Measurements from ENCODE around the gene MYO5C. TPM values are rescaled to one million over a fixed set of nuclear protein-coding genes. Genes with fewer than 3 reads are reported as not detected.

MYO5C gene
- total and polyA plus RNA-seq, 2 of the 8 experiments (the other 6 are each of a cell fraction or from before 2014, with no cell fraction given), result 8.2 to 26.7 TPM

DNA sequence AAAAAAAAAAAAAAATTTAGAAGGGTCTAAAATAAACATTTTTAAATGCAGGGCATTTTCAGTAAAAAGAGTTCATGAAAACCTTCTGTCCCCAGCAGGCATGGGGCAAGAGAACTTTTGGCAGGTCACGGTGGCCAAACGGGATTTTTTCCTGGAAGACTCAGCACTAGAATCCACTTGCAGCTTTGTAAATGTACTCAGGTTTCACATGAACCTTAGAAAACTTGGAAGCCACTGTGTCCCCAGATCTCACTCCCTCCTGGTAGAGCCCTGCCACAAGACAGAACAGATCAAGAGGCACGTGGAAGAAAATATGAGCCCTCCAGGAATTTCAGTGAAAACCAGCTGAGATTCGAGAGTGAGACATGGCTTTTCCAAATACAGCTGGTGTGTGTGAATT is 102.3 kb downstream of the MYO5C start:
- H3K9me3 ChIP-seq (ENCODE audit: insufficient read depth in 2 of 2, low read depth in 1 of 2, low read length in 1 of 2), result no peaks in the 10 kb centered on the region
- no peak overlapping the region for H3K4ac ChIP-seq (replicated peaks; ENCODE audit: insufficient read length, low read depth, low read length)
- H3K79me2 ChIP-seq (ENCODE audit: control insufficient read depth in 1 of 2, insufficient read depth in 2 of 2, low read length in 2 of 2), result no peaks in the 10 kb centered on the region
- WGBS, 2 experiments (ENCODE audit: extremely low coverage in 1 of 2, insufficient coverage in 1 of 2, insufficient read length in 1 of 2, insufficient replicate concordance in 2 of 2, low coverage in 1 of 2, low lambda C conversion rate in 2 of 2, missing lambda C conversion rate in 1 of 2), result 86% methylated on average over 4 of the region's 4 CpGs; no CpG with 5 or more reads in 1 of the 2 experiments
- H3K4me1 ChIP-seq (replicated peaks in 1 of 4; ENCODE audit: control insufficient read depth in 3 of 4, insufficient read depth in 4 of 4, low read length in 3 of 4), result no peaks in the 10 kb centered on the region; a peak in 1 of 7 replicates
- H4K5ac ChIP-seq (ENCODE audit: insufficient read length, low read depth, low read length), result no peak overlapping the region
- no peak overlapping the region for H3K4me3 ChIP-seq (ENCODE audit: extremely low read depth in 1 of 4, insufficient read depth in 2 of 4, low read depth in 3 of 4, low read length in 4 of 4)
- ChIA-PET POLR2A (ENCODE audit: partially characterized antibody) (interaction anchor here (0.6 kb wide), 1 partner anchor 795 kb away, joined by 3 read pairs; no protein-coding TSS in a partner anchor), CTCF (ENCODE audit: partially characterized antibody) (interaction anchor here (0.8 to 13.2 kb wide), 6 partner anchors 9 to 33 kb away, joined by 3 to 189 read pairs (median 7); no protein-coding TSS in a partner anchor)
- H2BK120ac ChIP-seq (replicated peaks; ENCODE audit: low read depth, low read length), result no peak overlapping the region
- H2BK5ac ChIP-seq (ENCODE audit: low read depth, low read length), result no peak overlapping the region
- no peak overlapping the region for H3K56ac ChIP-seq (replicated peaks; ENCODE audit: insufficient read length, low read depth, low read length)
- H3K18ac ChIP-seq (ENCODE audit: extremely low read depth, low read length), result no peak overlapping the region
- no peak overlapping the region for H3K9ac ChIP-seq (replicated peaks in 1 of 4; ENCODE audit: extremely low read depth in 1 of 4, low read depth in 3 of 4, low read length in 3 of 4)
- no peak overlapping the region for H3K14ac ChIP-seq (ENCODE audit: insufficient read length)
- no peaks in the 10 kb centered on the region for H3K27me3 ChIP-seq (replicated peaks in 1 of 4; ENCODE audit: control insufficient read depth in 3 of 4, extremely low read depth in 1 of 4, insufficient read depth in 3 of 4, low read length in 3 of 4)
- H3K36me3 ChIP-seq (ENCODE audit: control insufficient read depth in 2 of 4, insufficient read depth in 4 of 4, low read length in 3 of 4), result peaks cover 0 to 30% (median 4%) of the 10 kb centered on the region in 4 experiments; a peak in 4 of 8 replicates
- no peak overlapping the region for H2AK5ac ChIP-seq (ENCODE audit: low read depth, low read length)
- FAIRE-seq (no peak), DNase-seq (ENCODE audit: low read depth in 1 of 2, low spot score in 2 of 2) (no peak)
- H2BK12ac ChIP-seq (ENCODE audit: low read depth, low read length), result no peak overlapping the region
- no peak overlapping the region for H3K4me2 ChIP-seq (ENCODE audit: insufficient read depth in 1 of 2, low read depth in 2 of 2, low read length in 2 of 2)
- H3K23ac ChIP-seq (ENCODE audit: insufficient read length), result no peak overlapping the region
- no peaks in the 10 kb centered on the region for H3K79me1 ChIP-seq (ENCODE audit: low read depth, low read length)
- H3K27ac ChIP-seq (ENCODE audit: low read depth, low read length), result no peak overlapping the region
- no peak overlapping the region for H4K91ac ChIP-seq (replicated peaks; ENCODE audit: insufficient read length, low read length)
- H4K8ac ChIP-seq (ENCODE audit: extremely low read depth, insufficient read depth, low read length), result no peak overlapping the region
- no peak overlapping the region for H2BK15ac ChIP-seq (ENCODE audit: low read length)
- H4K20me1 ChIP-seq (replicated peaks in 1 of 2; ENCODE audit: control insufficient read depth in 1 of 2, insufficient read depth in 2 of 2, low read length in 2 of 2), result no peaks in the 10 kb centered on the region
- no peak overlapping the region for H2AFZ ChIP-seq (ENCODE audit: low read length)
- no peaks in the 10 kb centered on the region for H3K23me2 ChIP-seq (ENCODE audit: low read depth, low read length)
- H2BK20ac ChIP-seq (ENCODE audit: low read length), result no peak overlapping the region
- TF ChIP-seq SIRT6 (IDR thresholded peaks at IDR 0.05; ENCODE audit: low read length) (no peak), ZNF274 (IDR thresholded peaks at IDR 0.05; ENCODE audit: borderline replicate concordance, extremely low read depth, low read length) (no peak), SUZ12 (IDR thresholded peaks at IDR 0.05; ENCODE audit: low read length) (no peak), MAFK (IDR thresholded peaks at IDR 0.05; ENCODE audit: low read depth, low read length) (no peak), CBX8 (IDR thresholded peaks at IDR 0.05; ENCODE audit: borderline replicate concordance, low read depth, low read length) (no peak), NANOG (IDR thresholded peaks at IDR 0.05; ENCODE audit: insufficient read depth, low read depth, low read length, poor library complexity, severe bottlenecking) (no peak), GABPA (IDR thresholded peaks at IDR 0.05; ENCODE audit: borderline replicate concordance, insufficient read depth, low read length) (no peak), PHF8 (conservative IDR thresholded peaks at IDR 0.05; ENCODE audit: low read depth, low read length) (no peak), CHD2 (IDR thresholded peaks at IDR 0.05; ENCODE audit: low read length) (no peak)

All from H1 (cell line).